MG63 (cell line): ENCODE results near the gene TUBB6. TPM values are rescaled to one million over a fixed set of nuclear protein-coding genes. Genes with fewer than 3 reads are reported as not detected.

ENCODE experiments used
- total RNA-seq: library from RNA; depleted of rRNA; stranded (reverse); fragments of >200 nt; shearing (Covaris generic); gene quantifications from 2 replicates; pipeline ENCODE4 v1.2.3, GENCODE V29; 2014; ENCODE audit warnings: low replicate concordance; rRNA removed

TUBB6 gene
- total RNA-seq, 1 experiment from 2014 or later: 503 TPM

Other genes starting within 250 kb of the TUBB6 start
- gene ANKRD62, start 214.4 kb upstream of the TUBB6 start, total RNA-seq: not detected in 2 replicates
- gene CIDEA, start 53.9 kb upstream of the TUBB6 start, total RNA-seq: not detected in 2 replicates
- gene AFG3L2, start 69.0 kb downstream of the TUBB6 start, total RNA-seq: 57.7 and 60.0 TPM in 2 replicates
- gene PRELID3A, start 99.7 kb downstream of the TUBB6 start, total RNA-seq: 8.5 and 15.7 TPM in 2 replicates